IPS-11a (cell line): Measurements from ENCODE around the gene SORCS2.
"Not testable (repeated sequence)": the region's sequence is repeated elsewhere in the genome, so short reads cannot be mapped to it uniquely, and the experiment has no call there.

Experiments
- H3K4me3 ChIP-seq: one replicate; pipeline ENCODE4 v1.5.1; 2013; ENCODE audit warnings: low read depth, low read length, control low read depth

SORCS2 gene

DNA sequence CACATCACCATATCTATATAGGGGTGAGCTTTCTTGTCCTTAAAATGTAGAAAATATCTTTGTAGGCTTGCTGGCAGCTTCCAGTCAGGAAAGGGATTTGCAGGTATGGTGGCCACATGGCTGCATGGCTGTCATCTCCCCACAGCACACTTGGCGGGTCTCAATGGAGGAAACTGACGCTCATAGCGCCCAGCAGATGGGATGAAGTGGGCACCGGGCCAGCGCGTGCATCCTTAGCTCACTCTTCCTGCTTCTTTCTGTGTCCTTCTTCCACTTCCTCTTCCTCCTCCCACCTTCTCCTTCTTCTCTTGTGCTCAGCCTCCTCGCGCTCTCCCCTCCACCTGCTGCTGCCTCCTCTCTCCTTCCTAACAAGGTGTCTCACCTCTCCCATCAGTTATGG is 398.6 kb downstream of the SORCS2 start:
- H3K4me3 ChIP-seq: no peak overlapping the region

DNA sequence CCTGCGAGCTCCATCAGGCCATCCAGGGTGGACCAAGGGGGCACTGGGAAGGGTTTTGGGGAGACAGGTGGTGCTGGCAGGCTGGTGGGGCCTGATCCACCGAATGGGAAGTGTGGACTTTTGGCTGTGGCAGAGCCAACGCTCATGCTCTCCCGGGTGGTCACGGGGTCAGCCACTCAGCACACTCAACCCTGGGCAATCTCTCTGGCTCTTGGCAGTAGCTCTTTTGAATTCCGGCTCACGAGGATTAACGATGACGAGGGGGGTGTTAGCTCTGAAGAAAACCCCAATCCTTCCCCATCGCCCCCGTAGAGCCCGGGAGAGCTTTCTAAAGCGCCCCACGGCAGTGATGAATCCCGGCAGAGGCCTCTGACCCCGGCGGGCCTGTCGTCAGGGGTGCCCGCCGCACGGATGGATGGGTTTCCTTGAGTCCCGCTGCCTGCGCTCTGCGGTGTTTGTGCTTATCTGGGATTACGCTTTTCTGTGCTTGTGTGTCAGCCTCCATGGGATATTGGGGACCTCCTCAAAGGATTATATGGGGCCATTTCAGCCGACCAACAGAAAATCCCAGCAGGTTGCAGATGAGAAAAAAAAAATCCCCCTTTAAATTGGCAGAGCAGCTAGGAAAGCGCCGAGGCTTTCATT is 399.2 kb downstream of the SORCS2 start:
- no peak overlapping the region for H3K4me3 ChIP-seq

DNA sequence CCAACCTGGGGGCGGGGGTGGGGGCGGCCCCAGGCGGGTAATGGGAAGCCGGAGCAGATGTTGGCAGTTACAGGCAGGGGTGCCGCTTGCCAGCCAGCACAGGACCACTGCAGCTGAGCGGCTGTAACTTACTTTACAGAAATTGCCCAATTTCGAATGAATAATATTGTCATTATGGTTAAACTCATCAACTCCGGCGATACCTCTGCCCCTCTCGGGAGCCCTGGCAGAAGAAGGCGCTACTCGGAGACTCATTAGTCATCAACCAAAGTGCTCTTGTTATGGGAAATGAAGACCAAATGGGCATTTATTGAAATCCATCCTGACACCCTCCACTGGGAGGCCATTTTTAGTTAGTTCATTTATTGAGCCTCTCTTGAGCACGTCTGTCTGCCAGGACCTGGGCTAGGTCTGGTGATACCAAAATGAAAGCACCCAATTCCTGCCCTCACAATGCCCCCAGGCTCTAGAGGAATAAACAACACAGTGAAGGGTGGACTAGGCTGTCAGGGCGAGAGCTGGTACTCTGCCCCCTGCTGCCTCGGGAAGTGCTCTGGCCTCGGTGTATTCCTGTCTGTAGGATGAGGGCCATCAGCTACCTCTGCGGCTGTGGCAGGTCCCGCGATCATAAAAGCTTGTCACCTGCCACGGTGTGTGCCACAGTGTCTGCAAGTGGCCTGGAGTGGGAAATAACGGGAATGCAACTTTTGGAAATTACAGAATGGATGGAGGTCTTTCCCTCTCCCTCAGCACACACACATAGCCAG is 401.5 kb downstream of the SORCS2 start:
- H3K4me3 ChIP-seq: no peak overlapping the region

DNA sequence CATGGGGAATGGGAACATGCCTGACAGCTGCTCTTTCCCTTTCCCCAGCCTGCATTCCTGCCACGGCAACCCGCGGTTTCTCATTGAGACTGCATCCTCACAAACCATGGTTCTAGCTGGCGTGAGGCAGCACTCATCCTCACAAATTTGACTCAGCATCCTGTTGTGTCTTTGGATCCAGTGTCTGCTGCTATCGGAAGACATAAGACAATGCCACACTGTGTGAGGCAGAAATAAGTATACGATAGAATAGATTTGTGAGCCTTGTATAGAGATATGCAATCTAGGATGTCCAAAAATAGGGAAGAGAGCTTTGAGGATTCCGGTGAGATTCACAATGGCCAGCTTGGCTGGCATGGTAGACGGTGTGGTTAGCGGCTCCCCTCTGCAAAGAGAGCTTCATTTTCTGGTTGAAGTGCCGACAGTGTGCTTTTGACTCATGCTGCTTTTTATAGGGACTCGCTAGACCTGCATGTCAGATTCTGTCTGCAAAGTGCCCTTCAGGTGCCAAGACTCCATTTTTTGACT is 403.7 kb downstream of the SORCS2 start:
- no peak overlapping the region for H3K4me3 ChIP-seq

DNA sequence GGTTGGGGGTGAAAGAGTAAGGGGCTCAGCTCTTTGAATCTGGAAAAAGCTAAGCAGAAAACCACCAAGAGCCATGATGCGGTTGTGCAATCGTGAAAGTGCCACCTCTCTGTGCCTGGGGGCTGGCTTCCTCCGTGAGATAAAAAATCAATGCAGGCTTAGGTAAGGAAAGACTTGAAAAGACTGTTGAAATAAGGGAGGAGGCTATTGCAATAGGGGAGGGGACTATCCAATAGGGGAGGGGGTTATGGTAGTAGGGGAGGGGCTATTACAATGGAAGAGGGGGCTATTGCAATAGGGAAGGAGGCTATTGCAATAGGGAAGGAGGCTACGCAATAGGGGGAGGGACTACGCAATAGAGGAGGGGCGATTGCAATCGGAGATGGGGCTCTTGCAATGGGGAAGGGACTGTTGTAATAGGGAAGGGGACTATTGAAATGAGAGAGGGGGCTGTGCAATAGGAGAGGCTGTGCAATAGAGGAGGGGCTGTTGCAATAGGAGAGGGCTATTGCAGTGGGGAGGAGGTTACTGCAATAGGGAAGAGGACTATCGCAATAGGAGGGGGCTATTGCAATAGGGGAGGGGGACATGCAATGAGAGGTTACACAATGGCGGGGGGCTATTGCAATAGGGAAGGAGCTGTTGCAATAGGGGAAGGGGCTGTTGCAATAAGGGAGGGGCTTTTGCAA is 404.7 kb downstream of the SORCS2 start:
- no peak overlapping the region for H3K4me3 ChIP-seq

DNA sequence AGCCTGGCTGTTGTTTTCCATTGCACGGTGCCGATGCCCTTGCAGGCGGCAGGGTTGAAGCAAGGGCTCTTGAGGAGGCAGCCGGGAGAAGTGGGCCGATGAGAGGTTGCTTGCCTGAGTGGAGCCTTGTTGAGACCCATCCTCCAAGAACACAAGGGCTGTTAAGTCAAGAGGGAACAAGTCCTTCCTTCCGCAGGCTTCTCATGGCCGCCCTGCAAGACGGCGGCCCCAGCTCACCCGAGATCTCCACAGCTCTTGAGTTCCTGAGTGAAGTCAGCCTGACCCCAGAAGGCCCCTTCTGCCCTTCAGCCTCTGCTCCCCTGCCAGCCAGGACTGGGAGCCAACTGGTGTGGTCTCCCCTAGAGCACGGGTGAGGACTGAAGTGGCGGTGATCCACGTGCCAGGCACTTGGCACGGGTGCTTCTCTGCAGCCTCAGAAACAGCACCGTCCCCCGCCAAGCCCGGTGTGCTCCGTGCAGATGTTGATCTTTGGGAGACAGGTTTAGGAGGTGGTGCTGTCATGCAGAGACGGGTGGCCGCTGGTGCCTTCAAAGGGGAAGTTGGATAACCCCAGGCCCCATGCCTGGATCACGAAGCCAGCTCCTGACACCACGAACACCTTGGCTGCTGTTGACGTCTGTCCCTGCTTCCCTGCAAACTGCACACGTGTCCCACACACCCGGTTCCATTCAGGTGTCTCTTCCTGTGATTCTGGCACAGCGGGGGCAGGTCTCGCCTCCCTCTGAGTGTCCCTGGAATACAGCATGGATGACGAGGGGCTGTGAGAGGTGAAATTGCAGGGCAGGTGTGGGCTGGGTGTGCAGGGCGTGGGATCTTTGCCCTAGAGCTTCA is 406.8 kb downstream of the SORCS2 start:
- no peak overlapping the region for H3K4me3 ChIP-seq

DNA sequence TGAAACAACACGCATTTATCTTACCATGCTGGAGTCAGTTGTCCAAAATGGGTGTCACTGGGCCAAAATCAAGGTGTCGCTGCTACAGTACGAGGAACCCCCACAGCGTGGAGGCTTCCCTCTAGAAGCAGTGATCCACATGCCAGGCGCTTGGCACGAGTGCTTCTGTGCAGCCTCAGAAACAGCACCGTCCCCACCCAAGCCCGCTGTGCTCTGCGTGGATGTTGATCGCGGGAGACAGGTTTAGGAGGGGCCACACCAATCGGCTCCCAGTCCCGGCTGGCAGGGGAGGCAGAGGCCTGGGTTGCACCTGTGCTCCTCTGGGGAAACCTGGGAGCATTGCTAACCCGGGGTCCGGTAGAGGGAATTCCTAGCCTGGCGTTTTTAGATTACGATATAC is 407.9 kb downstream of the SORCS2 start:
- H3K4me3 ChIP-seq: no peak overlapping the region

DNA sequence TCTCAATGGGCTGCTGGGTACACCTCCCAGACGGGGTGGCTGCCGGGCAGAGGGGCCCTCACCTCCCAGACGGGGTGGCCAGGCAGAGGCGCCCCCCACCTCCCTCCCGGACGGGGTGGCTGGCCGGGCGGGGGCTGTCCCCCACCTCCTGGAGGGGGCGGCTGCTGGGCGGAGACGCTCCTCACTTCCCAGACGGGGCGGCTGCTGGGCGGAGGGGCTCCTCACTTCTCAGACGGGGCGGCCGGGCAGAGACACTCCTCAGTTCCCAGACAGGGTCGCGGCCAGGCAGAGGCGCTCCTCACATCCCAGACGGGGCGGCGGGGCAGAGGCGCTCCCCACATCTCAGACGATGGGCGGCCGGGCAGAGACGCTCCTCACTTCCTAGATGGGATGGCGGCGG is 409.8 kb downstream of the SORCS2 start:
- not testable (repeated sequence) for H3K4me3 ChIP-seq

DNA sequence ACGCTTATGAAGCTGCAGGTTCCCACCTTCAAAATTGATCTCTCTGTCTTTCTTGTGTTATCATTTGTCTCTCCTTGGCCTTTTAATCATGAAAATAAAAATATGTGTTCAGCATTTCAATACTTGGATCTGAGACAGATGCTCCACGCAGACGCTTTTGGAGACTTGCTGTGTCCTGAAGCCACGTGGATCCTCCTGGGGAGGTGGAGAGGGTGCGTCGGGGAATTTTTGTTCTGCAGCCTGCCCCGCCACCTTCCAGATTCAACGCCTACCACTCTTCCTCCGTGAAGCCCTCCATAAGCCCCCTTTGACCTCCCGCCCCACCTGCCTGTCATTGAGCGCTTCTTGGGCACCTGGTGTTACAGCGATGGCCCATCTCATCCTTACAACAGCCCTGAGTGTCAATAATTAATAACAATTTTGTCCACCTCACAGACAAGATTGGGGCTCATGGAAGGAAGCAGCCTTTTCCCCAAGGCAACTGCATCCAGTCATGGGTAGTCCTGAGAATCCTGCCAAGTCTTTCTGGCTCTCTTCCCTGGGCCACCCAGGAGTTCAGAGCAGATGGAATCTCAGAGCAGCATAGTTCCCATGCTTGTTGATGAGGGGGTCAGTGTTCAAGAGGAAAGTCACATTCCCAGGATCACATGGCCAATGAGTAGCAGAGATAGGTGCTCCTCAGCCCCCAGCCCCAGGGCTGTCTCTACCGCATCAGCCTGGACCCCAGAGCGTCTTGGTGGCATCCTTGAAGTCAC is 415.0 kb downstream of the SORCS2 start:
- H3K4me3 ChIP-seq: no peak overlapping the region

DNA sequence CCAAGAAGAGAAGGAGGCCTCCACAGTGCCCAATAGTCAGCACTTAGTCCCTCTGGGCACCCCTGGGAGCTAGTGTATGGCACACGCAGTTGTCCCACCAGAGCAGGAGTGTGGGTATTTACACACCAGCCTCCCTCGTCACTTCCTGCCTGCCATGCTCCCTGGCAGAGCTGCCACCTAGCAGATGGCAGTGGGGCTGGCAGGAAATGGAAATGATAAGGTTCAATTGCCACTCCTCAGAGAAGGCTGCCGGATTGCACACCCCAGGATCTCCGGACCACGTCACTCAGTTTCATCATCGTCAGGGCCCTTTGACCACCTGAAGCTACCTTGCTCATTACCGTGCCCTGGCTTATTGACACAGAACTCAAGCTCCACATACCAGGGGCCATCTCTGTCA is 415.7 kb downstream of the SORCS2 start:
- no peak overlapping the region for H3K4me3 ChIP-seq

DNA sequence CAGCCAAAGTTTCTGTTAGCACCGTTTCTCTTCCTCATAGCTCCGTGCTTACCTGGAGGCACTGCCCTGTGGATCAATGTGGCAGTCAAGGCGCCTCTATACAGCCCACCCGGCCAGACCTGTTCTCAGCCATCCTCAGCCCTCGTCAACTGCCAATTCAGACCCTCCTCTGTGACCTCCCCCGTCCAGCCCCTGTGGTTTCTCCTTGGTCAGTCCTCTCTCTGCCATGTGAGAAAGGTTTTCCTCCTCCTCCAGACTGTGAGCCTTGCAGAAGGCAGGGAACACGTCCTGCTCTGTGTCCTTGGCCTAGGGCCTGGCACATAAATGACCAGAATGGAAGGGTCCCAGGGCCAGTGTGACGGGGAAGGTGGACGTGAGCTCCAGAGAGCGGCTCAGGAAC is 417.0 kb downstream of the SORCS2 start:
- no peak overlapping the region for H3K4me3 ChIP-seq

DNA sequence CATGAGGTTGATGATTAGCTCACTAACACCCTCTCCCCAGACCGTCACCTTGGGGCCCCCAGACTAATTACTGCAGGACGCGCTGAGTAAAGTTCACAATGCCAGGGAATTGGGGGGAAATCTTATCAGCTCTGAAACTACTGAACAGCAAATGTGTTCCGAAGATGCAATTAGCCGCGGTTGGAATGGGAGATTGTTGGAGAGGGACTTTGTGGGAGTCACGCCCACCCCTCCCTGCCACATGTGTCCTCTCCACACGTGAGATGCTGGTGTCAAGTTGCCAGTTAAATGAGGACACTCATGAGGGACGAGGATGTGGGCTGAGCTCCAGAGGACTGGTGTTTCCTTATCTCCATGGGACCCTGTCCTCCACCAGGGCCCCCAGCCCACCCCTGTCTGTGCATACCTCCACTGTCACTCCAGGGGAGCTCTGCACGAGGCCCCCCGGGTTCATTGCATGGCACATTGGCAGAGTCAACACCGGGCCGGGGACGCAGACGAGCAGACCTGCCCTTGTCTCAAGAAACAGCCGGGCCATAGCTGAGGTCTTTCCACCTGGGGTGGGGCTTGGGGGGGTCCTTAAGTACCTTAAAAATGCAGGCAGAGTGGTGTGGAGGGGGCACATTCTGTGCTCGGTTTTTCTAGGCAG is 417.8 kb downstream of the SORCS2 start:
- no peak overlapping the region for H3K4me3 ChIP-seq

DNA sequence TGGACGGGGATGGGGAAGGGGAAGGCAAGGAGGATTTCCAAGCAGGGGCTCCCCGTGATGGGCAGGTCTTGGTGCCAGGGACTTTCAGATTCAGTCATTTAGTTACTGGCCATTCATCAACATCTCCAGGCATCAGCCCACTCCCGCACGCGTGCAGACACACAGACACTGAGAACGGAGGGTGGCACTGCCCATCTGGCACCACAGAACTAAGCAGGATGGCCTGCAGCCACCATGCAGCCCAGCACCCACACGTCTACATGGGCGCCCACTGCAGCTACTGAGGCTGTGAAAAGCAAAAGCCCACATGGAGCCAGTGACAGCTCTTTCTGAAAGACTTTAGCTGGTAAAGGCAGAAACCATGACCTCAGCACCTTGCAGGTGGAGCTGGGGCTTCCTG is 418.5 kb downstream of the SORCS2 start:
- H3K4me3 ChIP-seq: no peak overlapping the region

DNA sequence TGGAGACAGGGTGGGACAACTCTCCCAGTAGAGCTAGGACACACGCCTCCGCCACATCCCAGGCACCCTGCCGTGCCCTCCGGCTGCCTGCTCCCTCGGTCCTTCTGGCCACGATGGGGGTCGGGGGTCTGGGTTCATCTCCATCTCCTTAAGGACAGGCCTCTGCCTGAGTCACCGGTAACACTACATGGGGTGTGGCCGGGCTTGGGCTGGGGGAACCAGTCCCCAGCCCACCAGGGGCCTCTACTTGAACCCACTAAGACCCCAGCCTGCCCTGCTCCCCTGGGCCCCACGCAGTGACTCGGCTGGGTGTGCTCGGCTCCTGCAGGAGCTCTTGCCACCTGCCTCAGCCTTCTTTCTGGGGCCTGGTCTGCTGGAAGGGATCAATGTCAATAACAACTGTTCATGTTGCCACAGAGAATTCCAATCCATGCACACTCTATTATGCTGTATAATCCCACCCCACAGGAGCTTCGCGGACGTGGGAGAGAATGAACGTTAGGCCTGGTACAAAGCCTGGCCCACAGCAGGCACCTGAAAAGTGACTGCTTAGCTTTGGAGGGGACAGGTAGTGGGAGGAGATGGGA is 420.1 kb downstream of the SORCS2 start:
- H3K4me3 ChIP-seq: no peak overlapping the region

DNA sequence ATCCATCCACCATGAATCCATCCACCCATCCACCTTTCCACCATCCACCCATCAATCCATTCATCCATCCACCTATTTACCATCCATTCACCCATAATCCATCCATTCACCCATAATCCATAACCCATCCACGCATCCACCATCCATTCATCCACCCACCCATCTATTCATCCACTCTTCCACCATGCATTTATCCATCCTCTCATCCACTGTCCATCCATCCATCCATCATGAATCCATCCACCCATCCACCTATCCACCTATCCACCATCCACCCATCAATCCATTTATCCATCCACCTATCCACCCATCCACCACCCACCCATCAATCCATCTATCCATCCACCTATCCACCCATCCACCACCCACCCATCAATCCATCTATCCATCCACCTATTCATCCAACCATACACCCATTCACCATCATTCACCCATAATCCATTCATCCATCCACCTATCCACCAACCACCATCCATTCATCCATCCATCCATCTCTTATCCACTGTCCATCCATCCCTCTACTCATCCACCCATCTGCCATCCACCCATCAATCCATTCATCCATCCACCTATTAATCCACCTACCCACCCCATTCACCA is 422.1 kb downstream of the SORCS2 start:
- H3K4me3 ChIP-seq: no peak overlapping the region

DNA sequence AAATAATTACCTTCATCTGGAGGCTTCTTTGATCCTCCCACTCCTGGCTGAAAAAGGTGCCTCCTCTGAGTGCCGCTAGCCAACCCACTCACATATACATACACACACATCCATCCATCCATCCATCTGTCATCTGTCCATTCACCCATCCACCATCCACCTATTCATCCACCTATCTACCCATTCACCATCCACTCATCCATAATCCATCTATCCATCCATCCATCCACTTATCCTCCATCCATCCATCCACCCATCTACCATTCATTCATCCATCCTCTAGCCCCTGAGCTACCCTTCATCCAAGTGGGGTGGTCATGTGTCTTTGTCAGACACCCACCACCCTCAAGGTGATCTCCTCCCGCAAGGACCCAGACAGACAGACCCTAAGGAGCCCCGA is 423.9 kb downstream of the SORCS2 start:
- H3K4me3 ChIP-seq: no peak overlapping the region

DNA sequence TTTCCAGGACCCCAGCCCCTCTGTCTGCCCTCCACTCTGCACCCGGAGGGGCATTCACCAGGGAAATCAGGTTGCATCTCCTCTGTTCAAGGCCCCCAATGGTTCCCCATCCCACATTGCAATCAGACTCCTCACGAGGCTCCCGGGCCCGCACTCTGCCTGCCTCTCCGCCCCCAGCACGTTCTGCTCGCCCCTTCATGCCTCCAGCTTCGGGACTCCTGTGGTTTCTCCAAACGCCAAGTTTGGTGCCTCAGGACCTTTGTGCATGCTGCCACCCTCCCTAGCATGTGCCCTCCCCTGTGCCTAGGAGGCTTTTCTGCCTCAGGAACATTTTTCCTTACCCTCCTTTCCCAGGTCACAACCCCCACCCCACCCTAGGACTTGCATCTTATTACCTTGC is 426.0 kb downstream of the SORCS2 start:
- no peak overlapping the region for H3K4me3 ChIP-seq

DNA sequence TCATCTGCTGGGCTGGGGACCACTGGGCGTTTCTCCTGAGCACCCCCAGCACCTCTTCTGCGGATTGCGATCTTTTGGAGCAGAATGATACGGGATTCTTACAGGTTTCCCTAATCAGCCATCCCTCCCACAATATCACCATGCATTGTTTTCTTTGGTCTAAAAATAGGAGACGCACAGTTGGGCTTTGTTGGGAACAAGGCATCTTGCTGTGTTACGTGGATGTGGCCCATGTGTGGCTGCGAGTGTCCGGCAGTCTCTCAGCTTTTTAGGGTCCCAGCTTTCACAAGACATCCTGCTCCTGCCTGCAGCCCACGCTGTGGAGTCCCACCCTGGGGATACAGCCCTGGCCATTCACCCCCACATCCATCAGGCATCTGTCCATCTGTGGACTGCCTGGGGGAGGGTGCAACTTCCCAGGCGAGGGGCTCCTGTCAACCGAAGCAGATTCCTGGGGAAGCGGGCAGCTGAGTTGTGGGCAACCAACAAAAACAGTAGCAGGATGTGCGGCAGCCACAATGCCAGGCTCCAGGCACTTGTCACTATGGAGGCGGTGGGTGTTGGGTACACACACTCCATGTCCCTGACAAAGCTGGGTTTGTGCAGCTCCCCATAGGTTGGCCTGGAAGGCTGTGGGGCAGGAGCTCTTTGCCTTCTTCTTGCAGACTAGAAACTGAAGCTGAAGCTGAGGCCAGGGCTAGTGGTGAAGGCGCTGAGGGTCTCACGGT is 427.9 kb downstream of the SORCS2 start:
- no peak overlapping the region for H3K4me3 ChIP-seq
